Astrocyte (in vitro differentiated cells and primary cell): ENCODE results near the gene VPS13D. TPM values are rescaled to one million over a fixed set of nuclear protein-coding genes. Genes with fewer than 3 reads are reported as not detected.
A peak's percentile ranks its signal among the peaks of the same experiment; 100 is the strongest.

Experiments used
- DNase-seq: peaks from one replicate; pipeline ENCODE4 v3.0.0-alpha.2; 2010; ENCODE audit warnings: low read depth
- FAIRE-seq: peaks from 2 replicates; lab custom pipeline; 2011; peaks lifted over from hg19 to GRCh38; lab: Jason Lieb, UNC
- H2AFZ ChIP-seq: 2 replicates; pipeline ENCODE4 v1.6.0; 2012; ENCODE audit warnings: low read depth, low read length, inconsistent platforms
- H3K27ac ChIP-seq: 2 replicates; pipeline ENCODE4 v1.5.1; 2011; ENCODE audit warnings: low read depth, low read length, inconsistent platforms
- H3K27me3 ChIP-seq: 2 replicates; pipeline ENCODE4 v1.6.0; 2011; ENCODE audit warnings: low read length, inconsistent platforms; ENCODE audit not compliant: insufficient read depth
- H3K36me3 ChIP-seq: 2 replicates; pipeline ENCODE4 v1.5.1; 2011; ENCODE audit warnings: low read length, inconsistent platforms; ENCODE audit not compliant: insufficient read depth
- H3K4me1 ChIP-seq: 2 replicates; pipeline ENCODE4 v1.5.1; 2011; ENCODE audit warnings: low read length, inconsistent platforms; ENCODE audit not compliant: insufficient read depth
- H3K4me2 ChIP-seq: 2 replicates; pipeline ENCODE4 v1.6.0; 2012; ENCODE audit warnings: low read length, inconsistent platforms
- H3K4me3 ChIP-seq: 2 replicates; pipeline ENCODE4 v1.5.1; 2011; ENCODE audit warnings: low read depth, mild to moderate bottlenecking, low read length, inconsistent platforms; ENCODE audit not compliant: insufficient read depth
- H3K79me2 ChIP-seq: 2 replicates; pipeline ENCODE4 v1.6.0; 2012; ENCODE audit warnings: mild to moderate bottlenecking, low read length, inconsistent platforms; ENCODE audit not compliant: insufficient read depth
- H3K9ac ChIP-seq: 2 replicates; pipeline ENCODE4 v1.6.0; 2012; ENCODE audit warnings: mild to moderate bottlenecking, low read length, inconsistent platforms
- H3K9me3 ChIP-seq: 2 replicates; pipeline ENCODE4 v1.5.1; 2012; ENCODE audit warnings: low read depth, mild to moderate bottlenecking, low read length, inconsistent platforms; ENCODE audit not compliant: insufficient read depth
- H4K20me1 ChIP-seq: 2 replicates; pipeline ENCODE4 v1.6.0; 2012; ENCODE audit warnings: low read length, inconsistent platforms; ENCODE audit not compliant: insufficient read depth
- H3K27ac Mint-ChIP-seq: one replicate; pipeline ENCODE4 v1.8.0; 2021; ENCODE audit warnings: mild to moderate bottlenecking, mixed read lengths; ENCODE audit not compliant: unreplicated experiment
- H3K27me3 Mint-ChIP-seq: one replicate; pipeline ENCODE4 v1.8.0; 2021; ENCODE audit warnings: low read depth, mixed read lengths; ENCODE audit not compliant: unreplicated experiment
- H3K36me3 Mint-ChIP-seq: one replicate; pipeline ENCODE4 v1.8.0; 2021; ENCODE audit warnings: low read depth, mixed read lengths; ENCODE audit not compliant: unreplicated experiment
- H3K4me1 Mint-ChIP-seq: one replicate; pipeline ENCODE4 v1.8.0; 2021; ENCODE audit warnings: low read depth, mixed read lengths; ENCODE audit not compliant: unreplicated experiment
- H3K4me3 Mint-ChIP-seq: one replicate; pipeline ENCODE4 v1.8.0; 2021; ENCODE audit warnings: mild to moderate bottlenecking, moderate library complexity, mixed read lengths; ENCODE audit not compliant: unreplicated experiment
- H3K9me3 Mint-ChIP-seq: one replicate; pipeline ENCODE4 v1.8.0; 2021; ENCODE audit warnings: mild to moderate bottlenecking, mixed read lengths; ENCODE audit not compliant: unreplicated experiment
- CTCF ChIP-seq: IDR thresholded peaks from 2 replicates; pipeline ENCODE4 v1.5.1; 2011; ENCODE audit warnings: low read depth, mild to moderate bottlenecking, inconsistent platforms, low read length, moderate library complexity; ENCODE audit not compliant: insufficient read depth
- EZH2 ChIP-seq: IDR thresholded peaks from 2 replicates; pipeline ENCODE4 v1.6.1; 2012; ENCODE audit warnings: mild to moderate bottlenecking, low read length, inconsistent platforms; ENCODE audit not compliant: insufficient read depth
- total RNA-seq: library from RNA; stranded (reverse); gene quantifications from 2 replicates; pipeline ENCODE4 v1.2.1, GENCODE V29; 2021

The VPS13D gene
- total RNA-seq, 1 donor from 2014 or later = 25.9 TPM

GRCh38 chr1:12185036-12185917, 44.6 kb upstream of the VPS13D start:
- Mint-ChIP-seq H3K4me1 (peaks cover 10% of the 10 kb centered on the region), H3K4me3 (no peak overlapping the region), H3K27ac (peak overlapping the region; percentile 75), H3K27me3 (peaks cover 39% of the 10 kb centered on the region), H3K9me3 (no peaks in the 10 kb centered on the region), H3K36me3 (no peaks in the 10 kb centered on the region)
- peak overlapping the region; percentile 85 for H2AFZ ChIP-seq
- peaks cover 6% of the 10 kb centered on the region for H3K27me3 ChIP-seq
- peak overlapping the region; percentile 62 for H3K4me2 ChIP-seq
- DNase-seq (no peak), FAIRE-seq (no peak)
- peak overlapping the region; percentile 69 for H3K9ac ChIP-seq
- H3K9me3 ChIP-seq = no peaks in the 10 kb centered on the region
- H3K36me3 ChIP-seq = no peaks in the 10 kb centered on the region
- no peak for TF ChIP-seq CTCF
- no peak for TF ChIP-seq EZH2
- H3K4me3 ChIP-seq = no peak overlapping the region
- H3K27ac ChIP-seq = no peak overlapping the region
- no peaks in the 10 kb centered on the region for H4K20me1 ChIP-seq
- no peaks in the 10 kb centered on the region for H3K79me2 ChIP-seq
- peaks cover 13% of the 10 kb centered on the region for H3K4me1 ChIP-seq

- no peak overlapping the region for H3K9ac ChIP-seq
- peaks cover 9% of the 10 kb centered on the region for H3K27me3 ChIP-seq
- H4K20me1 ChIP-seq = no peaks in the 10 kb centered on the region
- no peak for DNase-seq
- no peak overlapping the region for H3K27ac ChIP-seq
- peaks cover 10% of the 10 kb centered on the region for H3K4me1 Mint-ChIP-seq
- H3K36me3 Mint-ChIP-seq = no peaks in the 10 kb centered on the region
- H3K4me2 ChIP-seq = no peak overlapping the region
- H3K4me1 ChIP-seq = peaks cover 13% of the 10 kb centered on the region
- H3K36me3 ChIP-seq = no peaks in the 10 kb centered on the region
- H3K4me3 ChIP-seq = no peak overlapping the region
- no peak for FAIRE-seq
- no peaks in the 10 kb centered on the region for H3K9me3 Mint-ChIP-seq
- no peak overlapping the region for H2AFZ ChIP-seq
- H3K4me3 Mint-ChIP-seq = no peak overlapping the region
- H3K9me3 ChIP-seq = no peaks in the 10 kb centered on the region
- H3K27ac Mint-ChIP-seq = no peak overlapping the region
- TF ChIP-seq CTCF = no peak
- TF ChIP-seq EZH2 = no peak
- peaks cover 37% of the 10 kb centered on the region for H3K27me3 Mint-ChIP-seq
- H3K79me2 ChIP-seq = no peaks in the 10 kb centered on the region
Measured at GRCh38 chr1:12185918-12186678, 43.7 kb upstream of the VPS13D start.

- FAIRE-seq (no peak), DNase-seq (no peak)
- no peaks in the 10 kb centered on the region for H4K20me1 ChIP-seq
- Mint-ChIP-seq H3K4me3 (no peak overlapping the region), H3K36me3 (no peaks in the 10 kb centered on the region), H3K4me1 (peaks cover 10% of the 10 kb centered on the region), H3K9me3 (no peaks in the 10 kb centered on the region), H3K27ac (no peak overlapping the region), H3K27me3 (peaks cover 41% of the 10 kb centered on the region)
- H3K27me3 ChIP-seq = peaks cover 9% of the 10 kb centered on the region
- H3K4me1 ChIP-seq = peaks cover 13% of the 10 kb centered on the region
- H3K27ac ChIP-seq = no peak overlapping the region
- no peak for TF ChIP-seq CTCF
- no peak for TF ChIP-seq EZH2
- H3K9me3 ChIP-seq = no peaks in the 10 kb centered on the region
- no peak overlapping the region for H3K4me3 ChIP-seq
- no peaks in the 10 kb centered on the region for H3K79me2 ChIP-seq
- no peak overlapping the region for H2AFZ ChIP-seq
- H3K9ac ChIP-seq = no peak overlapping the region
- no peak overlapping the region for H3K4me2 ChIP-seq
- H3K36me3 ChIP-seq = no peaks in the 10 kb centered on the region
Measured at GRCh38 chr1:12186679-12186985, 43.2 kb upstream of the VPS13D start.
